Neutrophil (primary cell): Measurements from ENCODE around the gene HNRNPC.

Source experiments
- H3K27ac ChIP-seq: fragments of 200-600 bp; sonication (generic); 2 replicates; pipeline ENCODE4 v1.5.1; 2016; ENCODE audit warnings: mild to moderate bottlenecking, moderate library complexity
- H3K27me3 ChIP-seq: fragments of 200-600 bp; sonication (generic); 2 replicates; pipeline ENCODE4 v1.6.0; 2016; ENCODE audit warnings: mild to moderate bottlenecking
- H3K36me3 ChIP-seq: fragments of 200-600 bp; sonication (generic); 2 replicates; pipeline ENCODE4 v1.5.1; 2017
- H3K4me1 ChIP-seq, 2 experiments: fragments of 200-600 bp in 1 of 2; sonication (generic) in 1 of 2; 1 replicate in 1 of 2; 2 replicates in 1 of 2; pipeline versions ENCODE4 v1.5.1 to v1.6.1; 2013 to 2016; ENCODE audit warnings: low read depth in 1 of 2, low read length in 1 of 2, mild to moderate bottlenecking in 1 of 2, moderate library complexity in 1 of 2; ENCODE audit not compliant: control insufficient read depth in 1 of 2, insufficient read depth in 1 of 2
- H3K4me3 ChIP-seq, 2 experiments: fragments of 200-600 bp in 1 of 2; sonication (generic) in 1 of 2; 1 replicate in 1 of 2; 2 replicates in 1 of 2; pipeline ENCODE4 v1.5.1; 2013 to 2016; ENCODE audit warnings: low read depth in 1 of 2, low read length in 1 of 2, mild to moderate bottlenecking in 1 of 2, moderate library complexity in 1 of 2
- H3K9me3 ChIP-seq: fragments of 200-600 bp; sonication (generic); 2 replicates; pipeline ENCODE4 v1.5.1; 2016
- TF ChIP-seq, protein P1 (sequence below): fragments of 200-600 bp; sonication (generic); IDR thresholded peaks from 2 replicates; pipeline ENCODE4 v1.5.1; 2016; ENCODE audit warnings: antibody characterized with exemption

HNRNPC gene

DNA sequence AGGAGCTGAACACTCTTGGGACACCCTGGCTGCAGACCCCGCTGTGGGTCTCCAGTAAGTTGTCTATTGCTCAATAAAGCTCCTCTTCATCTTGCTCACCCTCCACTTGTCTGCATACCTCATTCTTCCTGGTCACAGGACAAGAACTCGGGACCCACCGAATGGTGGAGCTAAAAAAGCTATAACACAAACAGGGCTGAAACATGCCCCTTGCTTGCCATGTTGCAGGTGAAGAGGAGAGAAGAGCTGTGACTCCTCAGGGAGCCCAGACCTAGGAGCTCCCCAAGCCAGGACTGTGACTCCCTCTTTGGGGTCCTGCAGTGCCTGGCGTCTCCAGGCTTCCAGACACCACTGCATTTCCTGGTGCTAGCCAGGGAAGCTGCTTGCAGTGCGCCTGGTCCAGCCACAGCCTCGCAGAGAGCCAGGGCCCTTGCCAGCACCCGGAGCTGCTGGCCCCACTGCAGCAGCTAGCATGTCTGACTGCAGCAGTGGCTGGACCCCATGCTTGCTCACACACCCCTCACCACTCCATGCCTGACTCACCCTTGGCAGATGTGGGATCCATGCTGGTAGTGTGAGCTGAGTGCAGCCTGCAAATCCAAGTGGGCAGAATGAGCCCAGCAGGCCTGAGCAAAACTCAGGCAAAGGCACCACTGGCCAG lies 76.2 kb downstream of the HNRNPC start:
- TF ChIP-seq, protein P1, sequence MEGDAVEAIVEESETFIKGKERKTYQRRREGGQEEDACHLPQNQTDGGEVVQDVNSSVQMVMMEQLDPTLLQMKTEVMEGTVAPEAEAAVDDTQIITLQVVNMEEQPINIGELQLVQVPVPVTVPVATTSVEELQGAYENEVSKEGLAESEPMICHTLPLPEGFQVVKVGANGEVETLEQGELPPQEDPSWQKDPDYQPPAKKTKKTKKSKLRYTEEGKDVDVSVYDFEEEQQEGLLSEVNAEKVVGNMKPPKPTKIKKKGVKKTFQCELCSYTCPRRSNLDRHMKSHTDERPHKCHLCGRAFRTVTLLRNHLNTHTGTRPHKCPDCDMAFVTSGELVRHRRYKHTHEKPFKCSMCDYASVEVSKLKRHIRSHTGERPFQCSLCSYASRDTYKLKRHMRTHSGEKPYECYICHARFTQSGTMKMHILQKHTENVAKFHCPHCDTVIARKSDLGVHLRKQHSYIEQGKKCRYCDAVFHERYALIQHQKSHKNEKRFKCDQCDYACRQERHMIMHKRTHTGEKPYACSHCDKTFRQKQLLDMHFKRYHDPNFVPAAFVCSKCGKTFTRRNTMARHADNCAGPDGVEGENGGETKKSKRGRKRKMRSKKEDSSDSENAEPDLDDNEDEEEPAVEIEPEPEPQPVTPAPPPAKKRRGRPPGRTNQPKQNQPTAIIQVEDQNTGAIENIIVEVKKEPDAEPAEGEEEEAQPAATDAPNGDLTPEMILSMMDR, result no peak
- no peak overlapping the region for H3K27ac ChIP-seq
- no peaks in the 10 kb centered on the region for H3K36me3 ChIP-seq
- H3K4me1 ChIP-seq, result peaks cover 10 to 12% of the 10 kb centered on the region in 2 experiments
- H3K27me3 ChIP-seq, result no peaks in the 10 kb centered on the region
- no peaks in the 10 kb centered on the region for H3K9me3 ChIP-seq
- no peak overlapping the region for H3K4me3 ChIP-seq

DNA sequence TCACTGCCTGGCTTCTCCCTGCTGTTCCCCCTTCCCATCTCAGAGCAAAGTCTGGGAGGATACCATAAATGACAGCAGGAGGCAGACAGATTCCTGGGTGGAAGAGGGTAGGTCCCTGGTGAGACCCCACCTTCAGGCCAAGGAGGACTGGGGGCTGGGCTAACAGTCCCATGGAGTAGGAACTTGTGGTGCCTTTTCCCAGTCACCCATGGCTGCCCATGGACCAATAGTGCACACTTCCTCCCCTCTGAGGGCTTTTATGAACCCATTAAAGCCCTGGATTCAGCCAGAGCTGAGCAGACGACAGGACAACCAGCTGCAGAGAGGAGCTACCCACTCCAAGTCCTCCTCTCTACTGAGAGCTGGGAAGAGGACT lies 76.8 kb downstream of the HNRNPC start:
- TF ChIP-seq, protein P1, result no peak
- no peak overlapping the region for H3K27ac ChIP-seq
- peak overlapping the region in 1 of 2 experiments; percentile 53 for H3K4me3 ChIP-seq
- peaks cover 10 to 12% of the 10 kb centered on the region in 2 experiments for H3K4me1 ChIP-seq
- no peaks in the 10 kb centered on the region for H3K9me3 ChIP-seq
- H3K27me3 ChIP-seq, result no peaks in the 10 kb centered on the region
- no peaks in the 10 kb centered on the region for H3K36me3 ChIP-seq

GRCh38 chr14:21191809-21192446 lies 77.3 kb downstream of the HNRNPC start:
- Histone ChIP-seq H3K36me3 (no peaks in the 10 kb centered on the region), H3K27me3 (no peaks in the 10 kb centered on the region), H3K27ac (no peak overlapping the region), H3K4me3 (peak overlapping the region; percentile 43 to 53), H3K9me3 (no peaks in the 10 kb centered on the region), H3K4me1 (peaks cover 10 to 12% of the 10 kb centered on the region in 2 experiments)
- TF ChIP-seq, protein P1, result no peak

DNA sequence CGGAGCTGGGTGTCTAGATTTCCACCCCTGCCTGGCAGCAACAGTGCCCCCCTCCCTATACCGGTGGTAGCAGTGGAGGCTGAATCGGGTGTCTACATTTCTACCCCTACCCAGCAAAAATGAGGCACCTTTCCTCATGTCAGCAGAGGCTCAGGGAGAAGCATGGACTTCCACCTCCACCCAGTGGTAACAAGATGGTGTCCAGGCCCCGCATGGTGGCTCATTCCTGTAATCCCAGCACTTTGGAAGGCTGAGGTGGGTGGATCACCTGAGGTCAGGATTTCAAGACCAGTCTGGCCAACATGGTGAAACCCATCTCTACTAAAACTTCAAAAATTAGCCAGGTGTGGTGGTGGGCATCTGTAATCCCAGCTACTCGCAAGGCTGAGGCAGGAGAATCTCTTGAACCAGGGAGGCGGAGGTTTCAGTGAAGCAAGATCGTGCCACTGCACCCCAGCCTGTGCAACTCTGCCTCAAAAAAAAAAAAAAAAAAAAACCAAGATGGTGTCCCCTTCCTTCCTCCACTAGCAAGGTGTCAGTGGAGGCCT lies 77.9 kb downstream of the HNRNPC start:
- Histone ChIP-seq H3K4me1 (peaks cover 10 to 12% of the 10 kb centered on the region in 2 experiments), H3K4me3 (peak overlapping the region in 1 of 2 experiments; percentile 53), H3K27ac (no peak overlapping the region), H3K9me3 (no peaks in the 10 kb centered on the region), H3K36me3 (no peaks in the 10 kb centered on the region), H3K27me3 (no peaks in the 10 kb centered on the region)
- TF ChIP-seq, protein P1, result no peak

GRCh38 chr14:21185491-21185890 lies 83.8 kb downstream of the HNRNPC start:
- Histone ChIP-seq H3K27me3 (no peaks in the 10 kb centered on the region), H3K27ac (no peak overlapping the region), H3K9me3 (no peaks in the 10 kb centered on the region), H3K36me3 (no peaks in the 10 kb centered on the region), H3K4me3 (no peak overlapping the region), H3K4me1 (no peaks in the 10 kb centered on the region)
- TF ChIP-seq, protein P1, result no peak
